Activated T-cell treated with anti-CD3 and anti-CD28 coated beads, Interleukin-2, amount 50 U/mL, for 24 hours (primary cell): ENCODE data around the gene PDE11A.

ENCODE experiments used
- DNase-seq: peaks from one replicate; pipeline ENCODE4 v3.0.0-alpha.2; 2020
- H3K27ac Mint-ChIP-seq: 2 replicates; pipeline ENCODE4 v1.8.0; 2020; ENCODE audit warnings: mild to moderate bottlenecking, mixed read lengths
- H3K27me3 Mint-ChIP-seq: 2 replicates; pipeline ENCODE4 v1.8.0; 2020; ENCODE audit warnings: mixed read lengths
- H3K36me3 Mint-ChIP-seq: 2 replicates; pipeline ENCODE4 v1.8.0; 2020; ENCODE audit warnings: low read depth, mixed read lengths
- H3K4me1 Mint-ChIP-seq: 2 replicates; pipeline ENCODE4 v1.8.0; 2020; ENCODE audit warnings: low read depth, mixed read lengths
- H3K4me3 Mint-ChIP-seq: 2 replicates; pipeline ENCODE4 v1.8.0; 2020; ENCODE audit warnings: mild to moderate bottlenecking, moderate library complexity, mixed read lengths
- H3K9me3 Mint-ChIP-seq: 2 replicates; pipeline ENCODE4 v1.8.0; 2020; ENCODE audit warnings: mixed read lengths

PDE11A gene

GRCh38 chr2:177673602-177674595 is 398.7 kb downstream of the PDE11A start:
- Mint-ChIP-seq H3K4me1 (no peaks in the 10 kb centered on the region), H3K4me3 (no peak overlapping the region), H3K9me3 (no peaks in the 10 kb centered on the region), H3K27me3 (peaks cover 32% of the 10 kb centered on the region), H3K27ac (no peak overlapping the region), H3K36me3 (no peaks in the 10 kb centered on the region)
- no peak for DNase-seq

DNA sequence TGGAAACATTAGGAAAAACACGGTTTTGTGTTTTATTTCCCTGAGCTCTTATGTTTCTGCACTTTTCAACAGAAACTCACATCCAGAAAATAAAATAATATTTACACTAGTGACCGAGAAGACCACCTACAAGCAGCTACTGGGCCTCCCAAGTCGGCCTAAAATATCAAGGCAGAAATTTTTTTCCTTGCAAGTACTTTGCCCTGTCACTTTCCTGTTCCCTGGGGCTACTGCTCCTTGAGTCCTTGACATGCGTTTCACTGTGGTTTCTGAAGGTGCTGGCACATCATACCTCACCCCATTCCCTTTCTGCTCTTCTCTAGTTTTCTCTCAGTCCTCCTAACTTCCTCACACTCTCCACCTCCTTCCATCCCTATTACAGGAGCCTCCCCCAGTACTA is 400.9 kb downstream of the PDE11A start:
- Mint-ChIP-seq H3K4me1 (no peaks in the 10 kb centered on the region), H3K4me3 (no peak overlapping the region), H3K27ac (no peak overlapping the region), H3K27me3 (peaks cover 29% of the 10 kb centered on the region), H3K36me3 (no peaks in the 10 kb centered on the region), H3K9me3 (no peaks in the 10 kb centered on the region)
- DNase-seq, result no peak

GRCh38 chr2:177670791-177671535 is 401.6 kb downstream of the PDE11A start:
- DNase-seq, result no peak
- H3K9me3 Mint-ChIP-seq, result no peaks in the 10 kb centered on the region
- H3K27ac Mint-ChIP-seq, result no peak overlapping the region
- H3K36me3 Mint-ChIP-seq, result no peaks in the 10 kb centered on the region
- peaks cover 7% of the 10 kb centered on the region for H3K4me1 Mint-ChIP-seq
- H3K27me3 Mint-ChIP-seq, result peaks cover 22% of the 10 kb centered on the region
- H3K4me3 Mint-ChIP-seq, result no peak overlapping the region

DNA sequence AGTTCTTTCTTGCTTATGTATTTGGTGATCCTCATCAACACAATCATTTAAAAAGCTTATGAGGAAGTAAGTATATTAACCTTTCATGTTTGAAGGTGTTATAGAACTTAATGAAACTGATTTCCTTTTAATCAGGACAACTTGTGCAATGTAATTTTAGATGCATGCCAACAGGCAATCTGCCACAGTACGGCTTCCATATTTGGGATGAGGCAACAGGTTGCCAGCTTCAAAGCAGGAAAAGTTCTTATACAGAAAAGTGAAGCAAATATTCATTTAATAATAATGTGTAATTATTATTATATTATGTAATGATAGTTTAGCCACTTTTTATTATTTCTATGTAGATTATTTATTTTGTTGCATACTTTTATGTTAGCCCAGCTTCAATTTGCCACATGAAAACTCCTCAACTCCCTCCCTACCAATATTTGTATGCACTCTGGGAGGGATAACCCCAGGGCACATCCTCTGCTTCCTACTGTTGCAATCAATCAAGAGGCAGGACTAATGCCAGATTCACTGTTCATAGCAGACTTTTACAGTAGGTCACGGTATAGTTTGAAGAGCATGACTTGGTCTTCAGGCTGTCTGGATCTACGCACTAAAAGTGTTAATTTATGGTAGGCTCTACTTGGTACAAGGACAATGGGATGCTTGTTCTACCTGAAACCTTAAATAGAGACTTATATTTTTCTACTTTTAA is 402.8 kb downstream of the PDE11A start:
- H3K4me3 Mint-ChIP-seq, result no peak overlapping the region
- H3K9me3 Mint-ChIP-seq, result no peaks in the 10 kb centered on the region
- H3K36me3 Mint-ChIP-seq, result no peaks in the 10 kb centered on the region
- H3K27ac Mint-ChIP-seq, result no peak overlapping the region
- H3K4me1 Mint-ChIP-seq, result peaks cover 7% of the 10 kb centered on the region
- H3K27me3 Mint-ChIP-seq, result peaks cover 14% of the 10 kb centered on the region
- DNase-seq, result no peak

- H3K9me3 Mint-ChIP-seq, result no peaks in the 10 kb centered on the region
- no peak overlapping the region for H3K27ac Mint-ChIP-seq
- H3K4me1 Mint-ChIP-seq, result peaks cover 7% of the 10 kb centered on the region
- peaks cover 14% of the 10 kb centered on the region for H3K27me3 Mint-ChIP-seq
- no peak for DNase-seq
- no peaks in the 10 kb centered on the region for H3K36me3 Mint-ChIP-seq
- H3K4me3 Mint-ChIP-seq, result no peak overlapping the region
Observed at GRCh38 chr2:177669201-177669600, 403.4 kb downstream of the PDE11A start.

DNA sequence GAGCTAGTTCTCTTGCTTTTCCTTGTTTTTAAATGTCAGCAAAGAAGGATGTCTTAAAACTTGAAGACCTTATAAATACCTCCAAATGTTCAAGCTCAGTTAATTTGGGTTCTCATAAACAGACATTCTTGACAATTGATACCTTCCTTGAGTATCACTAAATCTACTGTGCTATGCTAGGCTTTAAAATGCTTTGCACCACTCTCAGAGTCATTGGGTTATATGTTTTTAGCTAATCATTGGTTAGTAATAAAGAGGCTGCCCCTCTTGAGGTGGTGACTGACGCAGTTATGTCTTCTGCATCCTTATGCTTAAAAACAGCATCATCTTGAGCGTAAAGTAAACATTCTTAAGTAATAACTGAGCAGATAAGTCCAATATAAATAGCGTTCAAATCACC is 404.0 kb downstream of the PDE11A start:
- Mint-ChIP-seq H3K4me1 (peaks cover 7% of the 10 kb centered on the region), H3K27me3 (peaks cover 12% of the 10 kb centered on the region), H3K4me3 (no peak overlapping the region), H3K9me3 (no peaks in the 10 kb centered on the region), H3K36me3 (no peaks in the 10 kb centered on the region), H3K27ac (no peak overlapping the region)
- no peak for DNase-seq

DNA sequence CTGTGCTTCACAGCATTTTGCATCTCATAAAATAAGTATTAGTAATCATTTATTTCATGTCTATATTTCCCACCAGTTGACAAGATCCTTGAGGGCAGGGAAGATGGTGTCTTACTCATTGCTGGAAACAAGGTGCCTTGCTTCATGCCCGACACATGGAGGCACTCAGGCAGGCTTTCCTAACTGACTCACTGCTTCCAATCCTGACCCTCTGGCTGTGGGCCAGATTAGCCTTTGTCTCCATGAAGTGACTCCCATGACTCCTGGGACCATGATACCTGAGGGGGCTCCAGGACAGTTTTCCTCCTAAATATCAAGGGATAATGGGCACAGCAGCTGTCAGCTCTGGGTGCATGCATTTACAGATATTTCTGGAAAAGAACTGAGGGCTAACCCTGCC is 405.0 kb downstream of the PDE11A start:
- DNase-seq, result no peak
- Mint-ChIP-seq H3K4me3 (no peak overlapping the region), H3K27me3 (peaks cover 8% of the 10 kb centered on the region), H3K4me1 (peaks cover 7% of the 10 kb centered on the region), H3K36me3 (no peaks in the 10 kb centered on the region), H3K9me3 (no peaks in the 10 kb centered on the region), H3K27ac (no peak overlapping the region)

DNA sequence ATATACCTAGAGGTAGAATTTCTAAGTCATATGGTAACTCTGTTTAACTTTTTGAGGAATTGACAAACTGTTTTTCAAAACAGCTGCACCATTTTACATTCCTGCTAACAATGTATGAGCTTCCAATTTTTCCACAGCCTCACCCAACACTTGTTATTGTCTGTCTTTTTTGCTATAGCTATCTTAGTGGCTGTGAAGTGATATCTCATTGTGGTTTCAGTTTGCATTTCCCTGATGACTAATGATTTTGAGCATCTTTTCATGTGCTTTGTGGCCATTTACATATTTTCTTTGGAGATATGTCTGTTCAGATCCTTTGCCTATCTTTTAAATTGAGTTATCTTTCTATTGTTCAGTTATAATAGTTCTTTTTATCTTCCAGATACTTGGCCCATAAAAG is 406.2 kb downstream of the PDE11A start:
- H3K4me3 Mint-ChIP-seq, result no peak overlapping the region
- H3K27me3 Mint-ChIP-seq, result peaks cover 3% of the 10 kb centered on the region
- H3K4me1 Mint-ChIP-seq, result peaks cover 7% of the 10 kb centered on the region
- no peak overlapping the region for H3K27ac Mint-ChIP-seq
- H3K36me3 Mint-ChIP-seq, result no peaks in the 10 kb centered on the region
- no peaks in the 10 kb centered on the region for H3K9me3 Mint-ChIP-seq
- no peak for DNase-seq

DNA sequence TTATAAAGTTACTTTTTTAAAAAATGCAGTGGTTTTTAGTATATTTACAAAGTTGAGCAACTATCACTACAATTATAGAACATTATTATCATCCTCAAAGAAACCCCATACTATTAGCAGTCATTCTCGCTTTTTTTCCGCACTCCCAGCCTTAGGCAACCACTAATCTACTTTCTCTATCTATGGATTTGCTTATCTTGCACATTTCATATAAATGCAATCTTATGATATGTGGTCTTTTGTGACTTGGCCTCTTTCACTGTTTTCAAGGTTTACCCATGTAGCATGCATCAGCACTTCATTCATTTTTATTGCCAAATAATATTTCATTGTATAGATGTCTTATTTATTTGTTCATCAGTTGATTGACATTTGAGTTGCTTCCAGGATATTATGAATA is 406.6 kb downstream of the PDE11A start:
- Mint-ChIP-seq H3K27ac (no peak overlapping the region), H3K4me1 (peaks cover 7% of the 10 kb centered on the region), H3K4me3 (no peak overlapping the region), H3K27me3 (peaks cover 3% of the 10 kb centered on the region), H3K36me3 (no peaks in the 10 kb centered on the region), H3K9me3 (no peaks in the 10 kb centered on the region)
- no peak for DNase-seq

GRCh38 chr2:177665328-177665727 is 407.2 kb downstream of the PDE11A start:
- peaks cover 3% of the 10 kb centered on the region for H3K27me3 Mint-ChIP-seq
- no peak overlapping the region for H3K27ac Mint-ChIP-seq
- H3K4me3 Mint-ChIP-seq, result no peak overlapping the region
- DNase-seq, result no peak
- H3K36me3 Mint-ChIP-seq, result no peaks in the 10 kb centered on the region
- H3K9me3 Mint-ChIP-seq, result no peaks in the 10 kb centered on the region
- peaks cover 7% of the 10 kb centered on the region for H3K4me1 Mint-ChIP-seq

DNA sequence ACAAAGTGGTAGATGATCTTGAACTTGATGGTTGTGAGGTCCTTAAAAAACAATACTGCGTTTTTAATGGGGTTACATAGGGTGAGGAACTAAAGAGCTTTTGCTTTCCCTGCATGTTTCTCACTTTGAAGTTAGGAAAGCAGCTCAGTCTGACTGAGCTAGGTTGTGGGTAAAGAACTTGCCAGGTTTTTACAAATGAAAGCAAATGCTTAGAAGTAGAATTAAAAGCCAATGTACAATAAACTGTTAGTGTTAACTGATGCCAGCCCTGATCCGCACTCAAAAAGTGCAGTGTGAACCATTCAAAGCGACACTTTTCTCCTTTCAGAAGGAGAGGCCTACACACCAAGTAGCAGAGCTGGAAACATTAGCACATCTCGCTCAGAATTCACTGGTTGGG is 409.7 kb downstream of the PDE11A start:
- no peaks in the 10 kb centered on the region for H3K36me3 Mint-ChIP-seq
- H3K27me3 Mint-ChIP-seq, result peaks cover 3% of the 10 kb centered on the region
- no peak overlapping the region for H3K4me3 Mint-ChIP-seq
- peaks cover 7% of the 10 kb centered on the region for H3K4me1 Mint-ChIP-seq
- H3K27ac Mint-ChIP-seq, result no peak overlapping the region
- DNase-seq, result no peak
- no peaks in the 10 kb centered on the region for H3K9me3 Mint-ChIP-seq

- H3K27ac Mint-ChIP-seq, result no peak overlapping the region
- no peaks in the 10 kb centered on the region for H3K9me3 Mint-ChIP-seq
- H3K4me3 Mint-ChIP-seq, result no peak overlapping the region
- DNase-seq, result no peak
- H3K4me1 Mint-ChIP-seq, result no peaks in the 10 kb centered on the region
- H3K27me3 Mint-ChIP-seq, result peaks cover 13% of the 10 kb centered on the region
- H3K36me3 Mint-ChIP-seq, result no peaks in the 10 kb centered on the region
Observed at GRCh38 chr2:177660742-177661141, 411.8 kb downstream of the PDE11A start.

DNA sequence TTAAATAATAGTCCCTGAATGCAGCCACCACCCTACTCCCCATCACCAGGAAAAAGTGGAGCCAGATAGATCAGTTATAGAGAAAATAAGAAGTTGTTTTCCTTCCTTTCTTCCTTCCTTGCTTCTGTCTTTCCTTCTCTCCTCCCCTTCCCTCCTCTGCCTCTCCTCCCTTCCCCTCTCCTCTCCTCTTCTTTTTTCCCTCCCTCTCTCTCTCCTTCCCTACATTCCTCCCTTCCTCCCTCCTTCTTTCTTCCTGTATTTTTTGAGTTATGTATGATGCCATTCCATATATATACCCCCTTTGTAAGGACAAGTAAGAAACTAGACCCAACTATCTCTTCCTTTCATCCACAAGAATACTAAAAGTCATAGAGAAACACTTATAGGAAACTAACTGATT is 414.3 kb downstream of the PDE11A start:
- Mint-ChIP-seq H3K27me3 (peaks cover 27% of the 10 kb centered on the region), H3K36me3 (no peaks in the 10 kb centered on the region), H3K9me3 (no peaks in the 10 kb centered on the region), H3K4me1 (no peaks in the 10 kb centered on the region), H3K4me3 (no peak overlapping the region), H3K27ac (no peak overlapping the region)
- no peak for DNase-seq

GRCh38 chr2:177651833-177652232 is 420.7 kb downstream of the PDE11A start:
- H3K9me3 Mint-ChIP-seq, result no peaks in the 10 kb centered on the region
- no peak overlapping the region for H3K4me3 Mint-ChIP-seq
- no peak for DNase-seq
- no peaks in the 10 kb centered on the region for H3K36me3 Mint-ChIP-seq
- no peaks in the 10 kb centered on the region for H3K4me1 Mint-ChIP-seq
- H3K27ac Mint-ChIP-seq, result no peak overlapping the region
- H3K27me3 Mint-ChIP-seq, result peaks cover 47% of the 10 kb centered on the region
